LNCaP clone FGC (cell line): ENCODE measurements around the gene GLIS1.

Source experiments
- DNase-seq: peaks from one replicate; pipeline ENCODE4 v3.0.0-alpha.2; 2011; ENCODE audit warnings: low read depth
- H3K4me3 ChIP-seq: 2 replicates; pipeline ENCODE4 v1.5.1; 2011; ENCODE audit warnings: mild to moderate bottlenecking, low read depth, low read length, control low read depth
- CTCF ChIP-seq: IDR thresholded peaks from 2 replicates; pipeline ENCODE4 v1.5.1; 2012; ENCODE audit warnings: mild to moderate bottlenecking; ENCODE audit not compliant: control insufficient read depth, insufficient read depth; ENCODE audit errors: extremely low read depth

GLIS1 gene

GRCh38 chr1:53681351-53681976 is 57.5 kb downstream of the GLIS1 start:
- no peak overlapping the region for H3K4me3 ChIP-seq
- DNase-seq, result no peak
- no peak for TF ChIP-seq CTCF

DNA sequence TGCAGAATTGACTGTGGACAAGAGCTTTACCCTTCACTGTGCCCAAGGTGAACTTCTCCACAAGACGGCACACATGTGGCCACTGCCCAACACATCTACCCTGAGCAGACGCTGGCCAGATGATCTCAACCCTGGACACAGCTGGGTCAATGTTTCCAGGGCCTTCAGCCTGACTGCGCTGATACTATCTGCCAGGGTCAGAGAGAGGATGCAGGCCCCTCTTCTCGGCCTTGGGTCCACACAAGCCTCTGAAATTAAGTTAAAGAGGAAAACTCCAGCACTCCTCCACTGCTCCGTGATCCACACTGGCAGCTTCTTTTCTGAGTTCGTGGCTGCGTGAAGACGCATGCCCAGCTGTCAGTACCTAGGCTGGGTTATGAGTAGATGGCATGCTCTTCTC is 58.1 kb downstream of the GLIS1 start:
- no peak for DNase-seq
- no peak for TF ChIP-seq CTCF
- H3K4me3 ChIP-seq, result no peak overlapping the region

GRCh38 chr1:53678938-53679825 is 59.8 kb downstream of the GLIS1 start:
- TF ChIP-seq CTCF, result no peak
- DNase-seq, result no peak
- no peak overlapping the region for H3K4me3 ChIP-seq

- no peak overlapping the region for H3K4me3 ChIP-seq
- no peak for TF ChIP-seq CTCF
- no peak for DNase-seq
These were observed 60.5 kb downstream of the GLIS1 start for GRCh38 chr1:53678507-53678906.

GRCh38 chr1:53678046-53678445 is 60.9 kb downstream of the GLIS1 start:
- TF ChIP-seq CTCF, result no peak
- DNase-seq, result no peak
- no peak overlapping the region for H3K4me3 ChIP-seq

DNA sequence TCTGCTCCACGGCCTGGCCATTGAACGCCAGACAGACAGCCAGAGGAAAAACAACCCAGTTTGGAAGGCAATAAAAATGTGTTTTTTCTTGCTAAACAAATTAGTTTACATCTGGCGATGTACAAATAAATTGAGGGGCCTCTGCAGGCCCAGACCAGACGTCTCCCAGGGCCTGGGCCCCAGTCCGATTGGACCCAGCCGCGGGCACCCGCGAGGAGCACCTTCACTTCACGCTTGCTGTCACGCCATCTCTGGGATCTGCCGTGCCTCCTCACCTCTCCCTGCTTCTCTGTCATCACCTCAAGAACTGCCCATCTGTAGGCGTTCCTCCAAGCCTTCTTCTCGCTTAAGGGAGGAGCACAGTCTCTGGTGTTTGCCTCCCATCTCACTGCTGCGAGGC is 61.5 kb downstream of the GLIS1 start:
- TF ChIP-seq CTCF, result no peak
- no peak for DNase-seq
- H3K4me3 ChIP-seq, result no peak overlapping the region
